K562 (cell line): ENCODE results near the gene SLC4A2. TPM values are rescaled to one million over a fixed set of nuclear protein-coding genes. Genes with fewer than 3 reads are reported as not detected.

ENCODE experiments used
- ATAC-seq: fragments of 200-7000 bp; cut with Tn5 transposase; 3 replicates; pipeline ENCODE4 v1.9.1; 2020; ENCODE audit warnings: moderate library complexity
- BruUV-seq: library from RNA; stranded (reverse); fragments of 400-500 nt; replicated peaks from 2 replicates; lab custom pipeline; 2021; lab: Mats Ljungman, UMichigan
- CTCF ChIA-PET: fragments of 300-600 bp; formaldehyde crosslinking; extraction: SDS; loops from one replicate; lab custom pipeline; 2021; ENCODE audit warnings: low intra/inter-chr PET ratio; lab: Yijun Ruan, JAX
- POLR2A ChIA-PET: fragments of 300-600, 350-650 bp; sonication (Branson Sonifier 250); formaldehyde crosslinking; extraction: SDS; loops from one replicate; lab custom pipeline; 2021; ENCODE audit warnings: antibody characterized with exemption, inconsistent platforms; lab: Yijun Ruan, JAX
- DNase-seq, 4 experiments: peaks; one replicate each; pipeline versions ENCODE4 v3.0.0 to v3.0.0-alpha.2; 2011 to 2018; ENCODE audit warnings: low spot score in 3 of 4, mixed read lengths in 3 of 4; ENCODE audit errors: extremely low read depth in 1 of 4
- FAIRE-seq: peaks from 2 replicates; lab custom pipeline; 2011; peaks lifted over from hg19 to GRCh38; lab: Jason Lieb, UNC
- H2AFZ ChIP-seq: 2 replicates; pipeline ENCODE4 v1.6.0; 2011; ENCODE audit warnings: low read depth, low read length, control low read depth, inconsistent platforms
- H3K27ac ChIP-seq: fragments of 200-600 bp; 3 replicates; pipeline ENCODE4 v1.8.0; 2011; ENCODE audit warnings: low read depth, mild to moderate bottlenecking, control low read depth, inconsistent platforms, low read length, moderate library complexity, mixed read lengths; ENCODE audit errors: extremely low read depth
- H3K27me3 ChIP-seq, 2 experiments: fragments of 300-600 bp in 1 of 2; 2 replicates in 1 of 2; 3 replicates in 1 of 2; pipeline versions ENCODE4 v1.6.0 to v1.8.0; 2011; ENCODE audit warnings: inconsistent platforms in 2 of 2, low read length in 2 of 2, mild to moderate bottlenecking in 1 of 2, mixed read lengths in 1 of 2, moderate library complexity in 1 of 2; ENCODE audit not compliant: control insufficient read depth in 2 of 2, insufficient read depth in 2 of 2
- H3K36me3 ChIP-seq: fragments of 300-600 bp; 3 replicates; pipeline ENCODE4 v1.8.0; 2011; ENCODE audit warnings: mild to moderate bottlenecking, low read length, inconsistent platforms; ENCODE audit not compliant: control insufficient read depth, insufficient read depth
- H3K4me1 ChIP-seq, 2 experiments: fragments of 200-600 bp in 1 of 2; replicated peaks in 1 of 2; 2 replicates in 1 of 2; 3 replicates in 1 of 2; pipeline versions ENCODE4 v1.5.1 to v1.8.0; 2011; ENCODE audit warnings: inconsistent platforms in 2 of 2, low read length in 2 of 2, mild to moderate bottlenecking in 1 of 2, mixed read lengths in 1 of 2, moderate library complexity in 1 of 2; ENCODE audit not compliant: control insufficient read depth in 2 of 2, insufficient read depth in 2 of 2
- H3K4me2 ChIP-seq: 2 replicates; pipeline ENCODE4 v1.6.1; 2011; ENCODE audit warnings: low read length, control low read depth, inconsistent platforms, mixed read lengths; ENCODE audit not compliant: insufficient read depth
- H3K4me3 ChIP-seq: fragments of 200-600 bp; sonication (generic), shearing (Covaris generic); 2 replicates; pipeline ENCODE4 v1.5.1; 2016; ENCODE audit warnings: control low read depth, inconsistent platforms
- H3K79me2 ChIP-seq: fragments of 200-600 bp; 3 replicates; pipeline ENCODE4 v1.8.0; 2011; ENCODE audit warnings: low read length, inconsistent platforms; ENCODE audit not compliant: control insufficient read depth, insufficient read depth
- H3K9ac ChIP-seq, 2 experiments: 2 replicates each; pipeline versions ENCODE4 v1.6.0 to v1.6.1; 2011; ENCODE audit warnings: low read depth in 2 of 2, low read length in 2 of 2, control low read depth in 1 of 2, inconsistent platforms in 1 of 2, mild to moderate bottlenecking in 1 of 2, mixed read lengths in 1 of 2; ENCODE audit not compliant: insufficient read depth in 1 of 2
- H3K9me1 ChIP-seq: one replicate; pipeline ENCODE4 v1.6.0; 2011; ENCODE audit warnings: inconsistent platforms, mild to moderate bottlenecking, low read length, moderate library complexity; ENCODE audit not compliant: control insufficient read depth, insufficient read depth
- H3K9me3 ChIP-seq: replicated peaks from 2 replicates; pipeline ENCODE4 v1.5.1; 2011; ENCODE audit warnings: low read depth, low read length, inconsistent platforms; ENCODE audit not compliant: control insufficient read depth, insufficient read depth
- H4K20me1 ChIP-seq: replicated peaks from 2 replicates; pipeline ENCODE4 v1.6.1; 2011; ENCODE audit warnings: low read length, inconsistent platforms, mixed read lengths; ENCODE audit not compliant: control insufficient read depth, insufficient read depth
- ARID1B ChIP-seq: fragments of 450-650 bp; IDR thresholded peaks from 2 replicates; pipeline ENCODE4 v1.6.1; 2016; ENCODE audit warnings: antibody characterized with exemption, mild to moderate bottlenecking, inconsistent platforms
- CEBPB ChIP-seq: fragments of 450-650 bp; IDR thresholded peaks from 2 replicates; pipeline ENCODE4 v1.6.1; 2016; ENCODE audit warnings: missing genetic modification characterization, missing compliant biosample characterization
- CREBBP ChIP-seq: IDR thresholded peaks from one replicate; pipeline ENCODE4 v1.6.1; 2012; ENCODE audit warnings: low read depth, mild to moderate bottlenecking, control low read depth, inconsistent platforms, low read length
- CXXC5 ChIP-seq: fragments of 250-450 bp; sonication (Bioruptor Pico); IDR thresholded peaks from 2 replicates; pipeline ENCODE4 v1.8.0; 2022; ENCODE audit warnings: inconsistent platforms, mild to moderate bottlenecking, moderate library complexity
- HLTF ChIP-seq: fragments of 450-650 bp; IDR thresholded peaks from 2 replicates; pipeline ENCODE4 v1.6.1; 2016
- HNRNPK ChIP-seq: fragments of 200-400 bp; formaldehyde crosslinking; IDR thresholded peaks from one replicate; pipeline ENCODE4 v1.6.1; 2018; ENCODE audit warnings: mild to moderate bottlenecking, low read depth, low read length; ENCODE audit not compliant: poor library complexity, severe bottlenecking
- MEIS2 ChIP-seq: fragments of 450-650 bp; IDR thresholded peaks from 2 replicates; pipeline ENCODE4 v1.6.1; 2014; ENCODE audit warnings: mild to moderate bottlenecking; ENCODE audit not compliant: partially characterized antibody
- MLLT1 ChIP-seq, 2 experiments: fragments of 450-650 bp; IDR thresholded peaks; 2 replicates each; pipeline ENCODE4 v1.6.1; 2016
- PHB ChIP-seq: fragments of 250-450 bp; sonication (Bioruptor Pico); IDR thresholded peaks from 2 replicates; pipeline ENCODE4 v1.5.0; 2021
- RBM14 ChIP-seq: fragments of 200-400 bp; formaldehyde crosslinking; IDR thresholded peaks from 2 replicates; pipeline ENCODE4 v1.6.1; 2018; ENCODE audit warnings: low read depth, mild to moderate bottlenecking, low read length, moderate library complexity, borderline replicate concordance; ENCODE audit not compliant: insufficient read depth
- RHOXF2B ChIP-seq: fragments of 250-450 bp; sonication (Bioruptor Pico); conservative IDR thresholded peaks from 2 replicates; pipeline ENCODE4 v1.5.1; 2021
- SMC3 ChIP-seq: conservative IDR thresholded peaks from 2 replicates; pipeline ENCODE4 v1.6.1; 2011; ENCODE audit warnings: low read depth, low read length, improper control_type of control experiment; ENCODE audit not compliant: insufficient read depth
- TARDBP ChIP-seq: fragments of 450-650 bp; IDR thresholded peaks from 2 replicates; pipeline ENCODE4 v1.6.1; 2016
- USF1 ChIP-seq: sonication (generic); formaldehyde crosslinking; IDR thresholded peaks from 2 replicates; pipeline ENCODE4 v1.9.0; 2022; ENCODE audit warnings: mild to moderate bottlenecking, missing genetic modification reagents
- ZNF274 ChIP-seq: IDR thresholded peaks from 2 replicates; pipeline ENCODE4 v1.6.1; 2011; ENCODE audit warnings: low read depth, mild to moderate bottlenecking, low read length, moderate library complexity, borderline replicate concordance
- WGBS: fragments of 100-300 bp; shearing (Covaris generic); methylation state at CpG from one replicate; pipeline ENCODE4 v1.1.6; 2016; ENCODE audit warnings: low coverage, mixed read lengths; ENCODE audit not compliant: insufficient coverage; ENCODE audit errors: missing lambda C conversion rate; 5-methylcytosine and 5-hydroxymethylcytosine counted together
- in situ Hi-C: fragments of 300-500 bp; cut with MboI; formaldehyde crosslinking; loops from 4 replicates; pipeline ENCODE4 v1.15.0; 2018; ENCODE audit warnings: inconsistent platforms, mixed read lengths
- intact Hi-C: fragments of 100-400 bp; cut with micrococcal nuclease; formaldehyde crosslinking; loops from 2 replicates; pipeline ENCODE4 v1.14.2; 2022
- polyA plus RNA-seq, 8 experiments: library from polyadenylated mRNA; depleted of rRNA in 4 of 8; stranded (reverse) in 5 of 8; unstranded in 3 of 8; fragments of >200 nt; fragmentation: Nextera tagmentation in 2 of 8; fragmentation: Illumina TruSeq in 1 of 8; extraction: Ambion mirVana in 2 of 8; extraction: Trizol in 1 of 8; gene quantifications; 2 replicates each; pipeline versions ENCODE4 v1.2.1 to v1.2.3, GENCODE V29; 2011 to 2014; ENCODE audit warnings: inconsistent platforms in 1 of 8, missing spikeins in 1 of 8
- total RNA-seq, 7 experiments: library from RNA; depleted of rRNA in 6 of 7; stranded (reverse); fragments of >200 nt in 6 of 7; fragmentation: Illumina TruSeq in 2 of 7; extraction: Trizol in 2 of 7; gene quantifications; 2 replicates each; pipeline versions ENCODE4 v1.2.1 to v1.2.3, GENCODE V29; 2011 to 2021; ENCODE audit warnings: low replicate concordance in 1 of 7
- TF ChIP-seq, protein P1 (sequence below): fragments of 200-400 bp; formaldehyde crosslinking; IDR thresholded peaks from 2 replicates; pipeline ENCODE4 v1.6.1; 2017; ENCODE audit warnings: mild to moderate bottlenecking, low read depth, low read length, moderate library complexity
- TF ChIP-seq, protein P2 (sequence below), 2 experiments: fragments of 250-450 bp in 1 of 2; fragments of 450-650 bp in 1 of 2; sonication (Bioruptor Pico) in 1 of 2; IDR thresholded peaks; 2 replicates each; pipeline versions ENCODE4 v1.6.1 to v1.8.0; 2016 to 2021; ENCODE audit warnings: mild to moderate bottlenecking in 2 of 2, moderate library complexity in 2 of 2, missing compliant biosample characterization in 1 of 2, missing genetic modification characterization in 1 of 2

Gene SLC4A2
- total and polyA plus RNA-seq, 9 of the 15 experiments (the other 6 are each of a cell fraction or from before 2014, with no cell fraction given) = 11.4 to 375 (median 130) TPM

DNA sequence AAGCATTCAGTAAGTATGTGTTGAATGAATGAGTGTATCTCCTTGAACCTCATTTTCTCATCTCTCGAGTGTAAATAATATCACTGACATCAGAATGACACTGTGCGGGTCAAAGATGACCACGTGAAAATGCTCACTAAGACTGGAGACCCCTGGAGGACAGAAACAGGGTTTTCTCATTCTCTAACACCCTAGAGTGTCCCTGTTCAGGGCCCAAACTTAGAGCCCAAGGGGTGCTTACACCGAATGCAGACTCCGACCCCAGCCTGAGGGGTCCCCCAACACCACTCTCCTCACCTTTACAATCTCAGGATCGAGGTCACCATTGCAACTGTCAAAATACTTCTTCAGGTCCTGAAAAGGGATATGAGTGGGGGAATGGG lies 3.1 kb upstream of the SLC4A2 start:
- CTCF ChIA-PET = interaction anchor here (0.6 to 2.9 kb wide), 2 partner anchors 27 to 90 kb away, joined by 3 to 14 read pairs; partner anchors contain the start of gene ABCB8
- H3K4me1 ChIP-seq = peaks cover 43 to 69% of the 10 kb centered on the region in 2 experiments
- ATAC-seq (peak; percentile 11), DNase-seq (peak; percentile 70 to 76 (median 73)), FAIRE-seq (peak; percentile 87)
- no peaks in the 10 kb centered on the region for H3K9me3 ChIP-seq
- TSS peak; percentile 28 for BruUV-seq
- peak overlapping the region; percentile 90 for H3K4me2 ChIP-seq
- in situ Hi-C loops (no loop called here), intact Hi-C loops (no loop called here)
- WGBS = 29% methylated on average over 6 of the region's 6 CpGs
- H3K4me3 ChIP-seq = no peak overlapping the region
- H2AFZ ChIP-seq = peak overlapping the region; percentile 74
- H3K79me2 ChIP-seq = peaks cover 25% of the 10 kb centered on the region
- H3K9me1 ChIP-seq = no peaks in the 10 kb centered on the region
- H3K27ac ChIP-seq = peak overlapping the region; percentile 27; the same call in 2 of the 3 replicates
- POLR2A ChIA-PET = interaction anchor here (1.0 to 1.8 kb wide), 3 partner anchors 14 to 22 kb away, joined by 3 to 4 read pairs (median 4); no protein-coding TSS in a partner anchor
- peak overlapping the region; percentile 33 to 91; a peak in 2 of 4 replicates for H3K9ac ChIP-seq
- H4K20me1 ChIP-seq = peaks cover 10% of the 10 kb centered on the region
- no peaks in the 10 kb centered on the region; the same call in 2 of the 3 replicates for H3K36me3 ChIP-seq
- H3K27me3 ChIP-seq = no peaks in the 10 kb centered on the region
- TF ChIP-seq RHOXF2B (no peak), CXXC5 (CRISPR knock-in tag) (0 out of 2 replicates have a peak, but pooled peaks have one; percentile 47), MEIS2 (peak; percentile 71), TARDBP (no peak), CEBPB (tag) (no peak), ZNF274 (no peak), HLTF (no peak), RBM14 (no peak), USF1 (CRISPR knock-in tag) (peak; percentile 57), SMC3 (no peak), CREBBP (no peak), PHB (CRISPR knock-in tag) (no peak), MLLT1 (IDR thresholded peaks at IDR 0.05) (no peak), HNRNPK (no peak), ARID1B (no peak)
- TF ChIP-seq, protein P1, sequence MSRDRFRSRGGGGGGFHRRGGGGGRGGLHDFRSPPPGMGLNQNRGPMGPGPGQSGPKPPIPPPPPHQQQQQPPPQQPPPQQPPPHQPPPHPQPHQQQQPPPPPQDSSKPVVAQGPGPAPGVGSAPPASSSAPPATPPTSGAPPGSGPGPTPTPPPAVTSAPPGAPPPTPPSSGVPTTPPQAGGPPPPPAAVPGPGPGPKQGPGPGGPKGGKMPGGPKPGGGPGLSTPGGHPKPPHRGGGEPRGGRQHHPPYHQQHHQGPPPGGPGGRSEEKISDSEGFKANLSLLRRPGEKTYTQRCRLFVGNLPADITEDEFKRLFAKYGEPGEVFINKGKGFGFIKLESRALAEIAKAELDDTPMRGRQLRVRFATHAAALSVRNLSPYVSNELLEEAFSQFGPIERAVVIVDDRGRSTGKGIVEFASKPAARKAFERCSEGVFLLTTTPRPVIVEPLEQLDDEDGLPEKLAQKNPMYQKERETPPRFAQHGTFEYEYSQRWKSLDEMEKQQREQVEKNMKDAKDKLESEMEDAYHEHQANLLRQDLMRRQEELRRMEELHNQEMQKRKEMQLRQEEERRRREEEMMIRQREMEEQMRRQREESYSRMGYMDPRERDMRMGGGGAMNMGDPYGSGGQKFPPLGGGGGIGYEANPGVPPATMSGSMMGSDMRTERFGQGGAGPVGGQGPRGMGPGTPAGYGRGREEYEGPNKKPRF = no peak
- TF ChIP-seq, protein P2, sequence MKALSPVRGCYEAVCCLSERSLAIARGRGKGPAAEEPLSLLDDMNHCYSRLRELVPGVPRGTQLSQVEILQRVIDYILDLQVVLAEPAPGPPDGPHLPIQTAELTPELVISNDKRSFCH (CRISPR knock-in tag; IDR thresholded peaks at IDR 0.05) = no peak
- TF ChIP-seq, protein P2 (tag; IDR thresholded peaks at IDR 0.05) = peak; percentile 29; the same call in 1 of the 2 replicates
